Neural crest cell (in vitro differentiated cells): ENCODE results near the gene CD80. TPM values are rescaled to one million over a fixed set of nuclear protein-coding genes. Genes with fewer than 3 reads are reported as not detected.

ENCODE experiments used
- DNase-seq: peaks from one replicate; pipeline ENCODE4 v3.0.0; 2021; ENCODE audit warnings: low read depth, mixed read lengths, low spot score
- H3K27ac Mint-ChIP-seq: one replicate; pipeline ENCODE4 v1.8.0; 2021; ENCODE audit warnings: mild to moderate bottlenecking, mixed read lengths; ENCODE audit not compliant: unreplicated experiment
- H3K27me3 Mint-ChIP-seq: 2 replicates; pipeline ENCODE4 v1.8.0; 2021; ENCODE audit warnings: low read depth, mild to moderate bottlenecking, mixed read lengths
- H3K36me3 Mint-ChIP-seq: 2 replicates; pipeline ENCODE4 v1.8.0; 2021; ENCODE audit warnings: low read depth, mild to moderate bottlenecking, mixed read lengths
- H3K4me1 Mint-ChIP-seq: 2 replicates; pipeline ENCODE4 v1.8.0; 2021; ENCODE audit warnings: mixed read lengths
- H3K4me3 Mint-ChIP-seq: one replicate; pipeline ENCODE4 v1.8.0; 2021; ENCODE audit warnings: mild to moderate bottlenecking, mixed read lengths
- H3K9me3 Mint-ChIP-seq: 2 replicates; pipeline ENCODE4 v1.8.0; 2021; ENCODE audit warnings: mixed read lengths
- CTCF ChIP-seq: fragments of 200-600 bp; sonication (generic); conservative IDR thresholded peaks from 2 replicates; pipeline ENCODE4 v1.5.0; 2021; ENCODE audit warnings: antibody characterized with exemption, mild to moderate bottlenecking
- total RNA-seq: library from RNA; stranded (reverse); gene quantifications from 2 replicates; pipeline ENCODE4 v1.2.1, GENCODE V29; 2021

CD80 gene
- total RNA-seq, 1 donor from 2014 or later, result not detected

GRCh38 chr3:119483101-119483500, 76.3 kb downstream of the CD80 start:
- Mint-ChIP-seq H3K36me3 (peaks cover 3% of the 10 kb centered on the region), H3K27me3 (no peaks in the 10 kb centered on the region), H3K9me3 (no peaks in the 10 kb centered on the region), H3K4me1 (no peaks in the 10 kb centered on the region), H3K4me3 (no peak overlapping the region), H3K27ac (no peak overlapping the region)
- DNase-seq, result no peak
- no peak for TF ChIP-seq CTCF

GRCh38 chr3:119481079-119481478, 78.3 kb downstream of the CD80 start:
- H3K4me1 Mint-ChIP-seq, result no peaks in the 10 kb centered on the region
- DNase-seq, result no peak
- TF ChIP-seq CTCF, result no peak
- no peak overlapping the region for H3K27ac Mint-ChIP-seq
- H3K27me3 Mint-ChIP-seq, result no peaks in the 10 kb centered on the region
- H3K9me3 Mint-ChIP-seq, result no peaks in the 10 kb centered on the region
- H3K36me3 Mint-ChIP-seq, result peaks cover 3% of the 10 kb centered on the region
- no peak overlapping the region for H3K4me3 Mint-ChIP-seq

Other genes starting within 250 kb of the CD80 start
- gene TMEM39A, start 96.0 kb downstream of the CD80 start, total RNA-seq, result 36.1 and 43.9 TPM in 2 replicates
- 29.0 and 31.1 TPM in 2 replicates for gene POGLUT1, start 90.7 kb downstream of the CD80 start, total RNA-seq
- 94.2 and 98.2 TPM in 2 replicates for gene TIMMDC1, start 61.1 kb downstream of the CD80 start, total RNA-seq
- 3.5 TPM in 2 replicates for gene ADPRH, start 19.9 kb upstream of the CD80 start, total RNA-seq
- gene PLA1A, start 38.3 kb upstream of the CD80 start, total RNA-seq, result not detected in 2 replicates
- 2.8 and 3.8 TPM in 2 replicates for gene POPDC2, start 101.0 kb upstream of the CD80 start, total RNA-seq
- 27.5 and 27.7 TPM in 2 replicates for gene COX17, start 117.8 kb upstream of the CD80 start, total RNA-seq
- 7.0 TPM in 2 replicates for gene CFAP91, start 143.4 kb upstream of the CD80 start, total RNA-seq
- gene NR1I2, start 222.5 kb upstream of the CD80 start, total RNA-seq, result 0.26 TPM in 1 of 2 replicates, not detected in the other